GM18951 (cell line): ENCODE results near the gene KCNIP4.

Experiments
- POLR2A ChIP-seq: IDR thresholded peaks from 4 replicates; pipeline ENCODE4 v1.6.1; 2011; ENCODE audit warnings: mild to moderate bottlenecking; ENCODE audit not compliant: insufficient read length, insufficient read depth; ENCODE audit errors: extremely low read depth
- in situ Hi-C: fragments of 300-500 bp; cut with MboI; formaldehyde crosslinking; loops from one replicate; pipeline ENCODE4 v1.12.0; 2022; ENCODE audit warnings: low sequenced_read_pairs, mixed read lengths, inconsistent platforms; ENCODE audit not compliant: unreplicated experiment

The KCNIP4 gene

GRCh38 chr4:20859097-20859781, 1089.3 kb downstream of the KCNIP4 start:
- in situ Hi-C loops, result no loop called here
- TF ChIP-seq POLR2A, result no peak

DNA sequence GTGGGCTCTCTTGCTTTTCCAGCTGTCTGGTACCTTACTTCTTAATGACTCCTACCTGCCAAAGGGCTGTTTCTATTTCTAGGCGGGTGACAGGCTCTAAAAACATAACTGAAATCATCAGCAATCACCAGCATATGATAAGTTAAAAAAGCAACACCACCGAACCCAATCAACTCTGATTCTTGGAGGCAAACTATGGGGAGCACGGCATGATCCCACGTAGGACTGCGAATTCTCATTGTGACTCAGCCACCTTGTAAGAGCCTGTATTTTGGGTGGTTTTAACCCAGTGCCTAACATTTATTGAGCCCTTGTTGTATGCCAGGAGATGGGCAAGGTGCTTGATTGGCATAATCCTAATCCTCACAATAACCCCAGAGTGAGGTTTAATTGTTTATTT, 1091.5 kb downstream of the KCNIP4 start:
- TF ChIP-seq POLR2A, result no peak
- in situ Hi-C loops, result no loop called here

GRCh38 chr4:20847124-20847747, 1101.3 kb downstream of the KCNIP4 start:
- in situ Hi-C loops, result no loop called here
- TF ChIP-seq POLR2A, result no peak

- in situ Hi-C loops, result no loop called here
- no peak for TF ChIP-seq POLR2A
Observed at GRCh38 chr4:20844311-20844710, 1104.3 kb downstream of the KCNIP4 start.

- no peak for TF ChIP-seq POLR2A
- in situ Hi-C loops, result no loop called here
Observed at GRCh38 chr4:20840648-20841190, 1107.9 kb downstream of the KCNIP4 start.

GRCh38 chr4:20839957-20840356, 1108.6 kb downstream of the KCNIP4 start:
- no peak for TF ChIP-seq POLR2A
- in situ Hi-C loops, result no loop called here

- in situ Hi-C loops, result no loop called here
- TF ChIP-seq POLR2A, result no peak
Observed at GRCh38 chr4:20838476-20838875, 1110.1 kb downstream of the KCNIP4 start.

GRCh38 chr4:20832826-20833225, 1115.7 kb downstream of the KCNIP4 start:
- TF ChIP-seq POLR2A, result no peak
- in situ Hi-C loops, result no loop called here

DNA sequence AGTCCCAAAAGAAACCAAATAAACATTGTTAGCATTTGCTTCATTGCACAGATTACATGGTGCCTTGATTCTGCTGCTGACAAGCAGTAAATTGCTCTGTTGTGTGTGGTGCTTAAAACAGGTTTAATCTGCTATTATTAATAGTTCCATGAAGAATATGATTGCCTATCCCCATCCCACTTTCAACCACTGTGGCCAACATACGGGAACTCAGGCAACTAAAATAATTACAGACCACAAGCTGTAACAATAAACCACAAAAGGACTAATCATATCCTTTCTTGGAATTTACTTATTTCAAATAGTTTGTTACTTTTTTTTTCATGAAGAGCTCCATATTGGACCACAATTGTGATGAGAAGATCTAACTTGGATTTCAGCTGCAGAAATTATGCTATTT, 1116.8 kb downstream of the KCNIP4 start:
- no peak for TF ChIP-seq POLR2A
- in situ Hi-C loops, result no loop called here

GRCh38 chr4:20829617-20830357, 1118.8 kb downstream of the KCNIP4 start:
- TF ChIP-seq POLR2A, result no peak
- in situ Hi-C loops, result no loop called here

GRCh38 chr4:20825505-20825904, 1123.1 kb downstream of the KCNIP4 start:
- TF ChIP-seq POLR2A, result no peak
- in situ Hi-C loops, result no loop called here

- TF ChIP-seq POLR2A, result no peak
- in situ Hi-C loops, result no loop called here
Observed at GRCh38 chr4:20816287-20816686, 1132.3 kb downstream of the KCNIP4 start.

- TF ChIP-seq POLR2A, result no peak
- in situ Hi-C loops, result no loop called here
Observed at GRCh38 chr4:20813700-20814099, 1134.9 kb downstream of the KCNIP4 start.
